Ramos (cell line): ENCODE results near the gene PFN3.

Experiments
- in situ Hi-C: fragments of 300-500 bp; cut with MboI; formaldehyde crosslinking; loops from one replicate; pipeline ENCODE4 v1.14.3; 2022; ENCODE audit warnings: low sequenced_read_pairs; ENCODE audit not compliant: unreplicated experiment

The PFN3 gene

GRCh38 chr5:177403792-177404640, 3.6 kb upstream of the PFN3 start:
- in situ Hi-C loops = no loop called here

GRCh38 chr5:177403102-177403791, 2.8 kb upstream of the PFN3 start:
- in situ Hi-C loops = no loop called here

- in situ Hi-C loops = no loop called here
Measured at GRCh38 chr5:177402271-177403043, 2.0 kb upstream of the PFN3 start.

GRCh38 chr5:177397875-177398390, 2.5 kb downstream of the PFN3 start:
- in situ Hi-C loops = loop anchor here (10.0 kb wide), 1 partner anchor 47 kb away; the partner anchor contains the start of gene PRR7

GRCh38 chr5:177396807-177397206, 3.7 kb downstream of the PFN3 start:
- in situ Hi-C loops = loop anchor here (10.0 kb wide), 1 partner anchor 48 kb away; the partner anchor contains the start of gene PRR7

- in situ Hi-C loops = loop anchor here (10.0 kb wide), 1 partner anchor 49 kb away; the partner anchor contains the start of gene PRR7
Measured at GRCh38 chr5:177396078-177396477, 4.4 kb downstream of the PFN3 start.

- in situ Hi-C loops = loop anchor here (10.0 kb wide), 1 partner anchor 51 kb away; the partner anchor contains the start of gene PRR7
Measured at GRCh38 chr5:177393990-177394389, 6.5 kb downstream of the PFN3 start.

GRCh38 chr5:177393206-177393765, 7.2 kb downstream of the PFN3 start:
- in situ Hi-C loops = loop anchor here (10.0 kb wide), 1 partner anchor 52 kb away; the partner anchor contains the start of gene PRR7

GRCh38 chr5:177392765-177393164, 7.7 kb downstream of the PFN3 start:
- in situ Hi-C loops = loop anchor here (10.0 kb wide), 1 partner anchor 52 kb away; the partner anchor contains the start of gene PRR7

GRCh38 chr5:177390363-177391300, 9.8 kb downstream of the PFN3 start:
- in situ Hi-C loops = loop anchor here (10.0 kb wide), 1 partner anchor 54 kb away; the partner anchor contains the start of gene PRR7

GRCh38 chr5:177389241-177390169, 11.0 kb downstream of the PFN3 start:
- in situ Hi-C loops = loop anchor here (10.0 kb wide), 1 partner anchor 55 kb away; the partner anchor contains the start of gene PRR7

- in situ Hi-C loops = no loop called here
Measured at GRCh38 chr5:177388521-177389052, 11.9 kb downstream of the PFN3 start.

GRCh38 chr5:177387405-177387804, 13.1 kb downstream of the PFN3 start:
- in situ Hi-C loops = no loop called here

- in situ Hi-C loops = no loop called here
Measured at GRCh38 chr5:177386542-177386941, 13.9 kb downstream of the PFN3 start.

- in situ Hi-C loops = no loop called here
Measured at GRCh38 chr5:177385720-177386119, 14.7 kb downstream of the PFN3 start.

- in situ Hi-C loops = no loop called here
Measured at GRCh38 chr5:177384134-177384533, 16.3 kb downstream of the PFN3 start, which contains the start of gene SLC34A1. TSS of gene SLC34A1 (plus strand) at chr5:177384434. CDS start at chr5:177385742, 1,308 bp downstream.

GRCh38 chr5:177383181-177383580, 17.3 kb downstream of the PFN3 start:
- in situ Hi-C loops = no loop called here
